ENCODE data around the gene HSD17B12. TPM values are rescaled to one million over a fixed set of nuclear protein-coding genes. Genes with fewer than 3 reads are reported as not detected.

Gene HSD17B12
- total and polyA plus RNA-seq, 2 of the 13 experiments (the other 11 are each of a cell fraction or from before 2014, with no cell fraction given): 50.3 to 117 TPM

DNA sequence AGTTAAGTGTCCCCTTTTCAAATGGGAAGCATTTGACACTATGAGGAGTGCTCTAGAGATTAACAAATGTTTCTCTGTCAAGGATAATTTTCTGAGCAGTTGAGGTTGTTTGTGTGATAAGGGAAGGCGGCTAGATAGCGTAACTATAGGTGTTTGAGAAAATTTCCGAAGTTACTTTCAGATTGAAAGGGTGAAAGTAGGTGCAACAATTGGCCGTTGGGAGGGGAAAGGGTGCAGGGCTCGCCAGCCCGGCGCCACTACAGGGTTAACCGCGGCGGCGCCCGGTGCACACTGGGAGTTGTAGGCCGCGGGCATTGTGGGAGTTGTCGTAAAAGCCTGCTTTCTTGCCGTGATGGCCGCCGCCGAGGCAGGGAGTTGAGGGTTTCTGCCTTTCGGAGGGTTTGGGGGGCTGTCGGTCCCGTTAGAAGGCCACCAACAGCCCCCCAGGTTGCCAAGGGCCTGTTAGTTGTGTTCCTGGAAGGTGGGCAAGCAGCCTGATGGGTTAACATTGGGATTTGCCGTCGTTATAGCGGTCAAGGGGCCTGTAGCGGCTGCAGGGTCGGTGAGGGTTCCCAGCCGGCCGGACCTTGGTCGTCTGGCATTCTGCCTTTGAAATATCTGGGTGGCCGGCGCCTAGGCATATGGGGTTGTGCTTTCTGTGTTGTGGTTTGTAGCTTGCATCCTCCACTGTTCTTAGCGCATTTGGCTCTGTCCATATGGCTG lies 36.5 kb upstream of the HSD17B12 start (continued):
- TF ChIP-seq ZNF431 (CRISPR knock-in tag; IDR thresholded peaks at IDR 0.05; ENCODE audit: borderline replicate concordance, low read depth) (0 out of 2 replicates have a peak, but pooled peaks have one; percentile 41), FOXA1 (IDR thresholded peaks at IDR 0.05) (no peak), FOXA1 (CRISPR knock-in tag; IDR thresholded peaks at IDR 0.05) (no peak), MIER2 (CRISPR knock-in tag; IDR thresholded peaks at IDR 0.05) (peak; percentile 22; the same call in 1 of the 2 replicates), SP140L (CRISPR knock-in tag; IDR thresholded peaks at IDR 0.05; ENCODE audit: borderline replicate concordance) (peak; percentile 90; the same call in 1 of the 2 replicates), ZNF331 (CRISPR knock-in tag; IDR thresholded peaks at IDR 0.05) (peak; percentile 67), ZFYVE20 (CRISPR knock-in tag; IDR thresholded peaks at IDR 0.05; ENCODE audit: borderline replicate concordance, low read depth) (no peak), SRY (CRISPR knock-in tag; IDR thresholded peaks at IDR 0.05) (peak; percentile 79), ZNF33A (CRISPR knock-in tag; IDR thresholded peaks at IDR 0.05; ENCODE audit: borderline replicate concordance) (0 out of 2 replicates have a peak, but pooled peaks have one; percentile 20), KLF12 (CRISPR knock-in tag; IDR thresholded peaks at IDR 0.05; ENCODE audit: borderline replicate concordance) (0 out of 2 replicates have a peak, but pooled peaks have one; percentile 19), ISX (CRISPR knock-in tag; conservative IDR thresholded peaks at IDR 0.05) (no peak), STAG1 (CRISPR knock-in tag; IDR thresholded peaks at IDR 0.05) (no peak)
- TF ChIP-seq, protein P1, sequence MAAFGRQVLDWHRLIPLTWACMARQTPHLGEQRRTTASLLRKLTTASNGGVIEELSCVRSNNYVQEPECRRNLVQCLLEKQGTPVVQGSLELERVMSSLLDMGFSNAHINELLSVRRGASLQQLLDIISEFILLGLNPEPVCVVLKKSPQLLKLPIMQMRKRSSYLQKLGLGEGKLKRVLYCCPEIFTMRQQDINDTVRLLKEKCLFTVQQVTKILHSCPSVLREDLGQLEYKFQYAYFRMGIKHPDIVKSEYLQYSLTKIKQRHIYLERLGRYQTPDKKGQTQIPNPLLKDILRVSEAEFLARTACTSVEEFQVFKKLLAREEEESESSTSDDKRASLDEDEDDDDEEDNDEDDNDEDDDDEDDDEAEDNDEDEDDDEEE (CRISPR knock-in tag; IDR thresholded peaks at IDR 0.05): no peak
- TF ChIP-seq, protein P2, sequence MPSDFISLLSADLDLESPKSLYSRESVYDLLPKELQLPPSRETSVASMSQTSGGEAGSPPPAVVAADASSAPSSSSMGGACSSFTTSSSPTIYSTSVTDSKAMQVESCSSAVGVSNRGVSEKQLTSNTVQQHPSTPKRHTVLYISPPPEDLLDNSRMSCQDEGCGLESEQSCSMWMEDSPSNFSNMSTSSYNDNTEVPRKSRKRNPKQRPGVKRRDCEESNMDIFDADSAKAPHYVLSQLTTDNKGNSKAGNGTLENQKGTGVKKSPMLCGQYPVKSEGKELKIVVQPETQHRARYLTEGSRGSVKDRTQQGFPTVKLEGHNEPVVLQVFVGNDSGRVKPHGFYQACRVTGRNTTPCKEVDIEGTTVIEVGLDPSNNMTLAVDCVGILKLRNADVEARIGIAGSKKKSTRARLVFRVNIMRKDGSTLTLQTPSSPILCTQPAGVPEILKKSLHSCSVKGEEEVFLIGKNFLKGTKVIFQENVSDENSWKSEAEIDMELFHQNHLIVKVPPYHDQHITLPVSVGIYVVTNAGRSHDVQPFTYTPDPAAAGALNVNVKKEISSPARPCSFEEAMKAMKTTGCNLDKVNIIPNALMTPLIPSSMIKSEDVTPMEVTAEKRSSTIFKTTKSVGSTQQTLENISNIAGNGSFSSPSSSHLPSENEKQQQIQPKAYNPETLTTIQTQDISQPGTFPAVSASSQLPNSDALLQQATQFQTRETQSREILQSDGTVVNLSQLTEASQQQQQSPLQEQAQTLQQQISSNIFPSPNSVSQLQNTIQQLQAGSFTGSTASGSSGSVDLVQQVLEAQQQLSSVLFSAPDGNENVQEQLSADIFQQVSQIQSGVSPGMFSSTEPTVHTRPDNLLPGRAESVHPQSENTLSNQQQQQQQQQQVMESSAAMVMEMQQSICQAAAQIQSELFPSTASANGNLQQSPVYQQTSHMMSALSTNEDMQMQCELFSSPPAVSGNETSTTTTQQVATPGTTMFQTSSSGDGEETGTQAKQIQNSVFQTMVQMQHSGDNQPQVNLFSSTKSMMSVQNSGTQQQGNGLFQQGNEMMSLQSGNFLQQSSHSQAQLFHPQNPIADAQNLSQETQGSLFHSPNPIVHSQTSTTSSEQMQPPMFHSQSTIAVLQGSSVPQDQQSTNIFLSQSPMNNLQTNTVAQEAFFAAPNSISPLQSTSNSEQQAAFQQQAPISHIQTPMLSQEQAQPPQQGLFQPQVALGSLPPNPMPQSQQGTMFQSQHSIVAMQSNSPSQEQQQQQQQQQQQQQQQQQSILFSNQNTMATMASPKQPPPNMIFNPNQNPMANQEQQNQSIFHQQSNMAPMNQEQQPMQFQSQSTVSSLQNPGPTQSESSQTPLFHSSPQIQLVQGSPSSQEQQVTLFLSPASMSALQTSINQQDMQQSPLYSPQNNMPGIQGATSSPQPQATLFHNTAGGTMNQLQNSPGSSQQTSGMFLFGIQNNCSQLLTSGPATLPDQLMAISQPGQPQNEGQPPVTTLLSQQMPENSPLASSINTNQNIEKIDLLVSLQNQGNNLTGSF (CRISPR knock-in tag; IDR thresholded peaks at IDR 0.05): peak; percentile 63; the same call in 1 of the 2 replicates
- TF ChIP-seq, protein P3, sequence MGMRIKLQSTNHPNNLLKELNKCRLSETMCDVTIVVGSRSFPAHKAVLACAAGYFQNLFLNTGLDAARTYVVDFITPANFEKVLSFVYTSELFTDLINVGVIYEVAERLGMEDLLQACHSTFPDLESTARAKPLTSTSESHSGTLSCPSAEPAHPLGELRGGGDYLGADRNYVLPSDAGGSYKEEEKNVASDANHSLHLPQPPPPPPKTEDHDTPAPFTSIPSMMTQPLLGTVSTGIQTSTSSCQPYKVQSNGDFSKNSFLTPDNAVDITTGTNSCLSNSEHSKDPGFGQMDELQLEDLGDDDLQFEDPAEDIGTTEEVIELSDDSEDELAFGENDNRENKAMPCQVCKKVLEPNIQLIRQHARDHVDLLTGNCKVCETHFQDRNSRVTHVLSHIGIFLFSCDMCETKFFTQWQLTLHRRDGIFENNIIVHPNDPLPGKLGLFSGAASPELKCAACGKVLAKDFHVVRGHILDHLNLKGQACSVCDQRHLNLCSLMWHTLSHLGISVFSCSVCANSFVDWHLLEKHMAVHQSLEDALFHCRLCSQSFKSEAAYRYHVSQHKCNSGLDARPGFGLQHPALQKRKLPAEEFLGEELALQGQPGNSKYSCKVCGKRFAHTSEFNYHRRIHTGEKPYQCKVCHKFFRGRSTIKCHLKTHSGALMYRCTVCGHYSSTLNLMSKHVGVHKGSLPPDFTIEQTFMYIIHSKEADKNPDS (CRISPR knock-in tag; IDR thresholded peaks at IDR 0.05): no peak
- TF ChIP-seq, protein P4, sequence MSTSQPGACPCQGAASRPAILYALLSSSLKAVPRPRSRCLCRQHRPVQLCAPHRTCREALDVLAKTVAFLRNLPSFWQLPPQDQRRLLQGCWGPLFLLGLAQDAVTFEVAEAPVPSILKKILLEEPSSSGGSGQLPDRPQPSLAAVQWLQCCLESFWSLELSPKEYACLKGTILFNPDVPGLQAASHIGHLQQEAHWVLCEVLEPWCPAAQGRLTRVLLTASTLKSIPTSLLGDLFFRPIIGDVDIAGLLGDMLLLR (CRISPR knock-in tag; IDR thresholded peaks at IDR 0.05): no peak
- TF ChIP-seq, protein P5, sequence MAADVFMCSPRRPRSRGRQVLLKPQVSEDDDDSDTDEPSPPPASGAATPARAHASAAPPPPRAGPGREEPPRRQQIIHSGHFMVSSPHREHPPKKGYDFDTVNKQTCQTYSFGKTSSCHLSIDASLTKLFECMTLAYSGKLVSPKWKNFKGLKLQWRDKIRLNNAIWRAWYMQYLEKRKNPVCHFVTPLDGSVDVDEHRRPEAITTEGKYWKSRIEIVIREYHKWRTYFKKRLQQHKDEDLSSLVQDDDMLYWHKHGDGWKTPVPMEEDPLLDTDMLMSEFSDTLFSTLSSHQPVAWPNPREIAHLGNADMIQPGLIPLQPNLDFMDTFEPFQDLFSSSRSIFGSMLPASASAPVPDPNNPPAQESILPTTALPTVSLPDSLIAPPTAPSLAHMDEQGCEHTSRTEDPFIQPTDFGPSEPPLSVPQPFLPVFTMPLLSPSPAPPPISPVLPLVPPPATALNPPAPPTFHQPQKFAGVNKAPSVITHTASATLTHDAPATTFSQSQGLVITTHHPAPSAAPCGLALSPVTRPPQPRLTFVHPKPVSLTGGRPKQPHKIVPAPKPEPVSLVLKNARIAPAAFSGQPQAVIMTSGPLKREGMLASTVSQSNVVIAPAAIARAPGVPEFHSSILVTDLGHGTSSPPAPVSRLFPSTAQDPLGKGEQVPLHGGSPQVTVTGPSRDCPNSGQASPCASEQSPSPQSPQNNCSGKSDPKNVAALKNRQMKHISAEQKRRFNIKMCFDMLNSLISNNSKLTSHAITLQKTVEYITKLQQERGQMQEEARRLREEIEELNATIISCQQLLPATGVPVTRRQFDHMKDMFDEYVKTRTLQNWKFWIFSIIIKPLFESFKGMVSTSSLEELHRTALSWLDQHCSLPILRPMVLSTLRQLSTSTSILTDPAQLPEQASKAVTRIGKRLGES (CRISPR knock-in tag; IDR thresholded peaks at IDR 0.05; ENCODE audit: borderline replicate concordance): no peak
